GM12891 (cell line): ENCODE measurements around the gene NOL4.

Experiments used
- PAX5 ChIP-seq: IDR thresholded peaks from 2 replicates; pipeline ENCODE4 v1.6.1; 2011; ENCODE audit warnings: low read length, moderate library complexity, mild to moderate bottlenecking; ENCODE audit not compliant: insufficient read depth, severe bottlenecking
- POLR2A ChIP-seq: IDR thresholded peaks from 2 replicates; pipeline ENCODE4 v1.6.1; 2011; ENCODE audit warnings: low read depth, low read length, control low read depth
- POLR2AphosphoS5 ChIP-seq: IDR thresholded peaks from 2 replicates; pipeline ENCODE4 v1.6.1; 2011; ENCODE audit warnings: low read depth, low read length, control low read depth
- POU2F2 ChIP-seq: IDR thresholded peaks from 2 replicates; pipeline ENCODE4 v1.6.1; 2011; ENCODE audit warnings: low read depth, mild to moderate bottlenecking, control low read depth, low read length, moderate library complexity
- SPI1 ChIP-seq: IDR thresholded peaks from 2 replicates; pipeline ENCODE4 v1.6.1; 2011; ENCODE audit warnings: low read depth, low read length, control low read depth
- TAF1 ChIP-seq: IDR thresholded peaks from 2 replicates; pipeline ENCODE4 v1.6.1; 2011; ENCODE audit warnings: low read depth, low read length, control low read depth

DNA sequence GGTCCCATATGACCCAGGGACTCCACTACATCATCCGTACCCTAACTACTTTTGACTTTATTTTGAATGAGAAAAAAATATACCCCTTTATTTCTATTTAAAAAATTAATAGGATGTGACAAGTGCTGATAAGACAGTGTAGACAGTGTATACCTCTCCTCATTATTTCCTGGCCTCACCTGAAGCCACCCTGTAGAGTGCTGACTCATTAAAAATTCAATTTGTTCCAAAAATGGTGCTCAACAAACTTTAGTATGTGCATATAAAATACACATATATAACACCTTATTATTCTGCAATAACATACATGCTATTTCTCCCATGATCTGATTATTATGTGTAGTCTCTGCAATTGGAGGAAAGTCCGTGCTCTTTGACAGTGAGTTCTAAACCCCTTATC lies 20.8 kb downstream of the NOL4 start:
- TF ChIP-seq POLR2A (no peak), TAF1 (no peak), SPI1 (no peak), POLR2AphosphoS5 (no peak), PAX5 (no peak), POU2F2 (no peak)
